Measurements from ENCODE around the gene C3. TPM values are rescaled to one million over a fixed set of nuclear protein-coding genes. Genes with fewer than 3 reads are reported as not detected.
A peak's percentile ranks its signal among the peaks of the same experiment; 100 is the strongest.

Gene C3
- total and polyA plus RNA-seq, 2 of the 13 experiments (the other 11 are each of a cell fraction or from before 2014, with no cell fraction given), result 1,455 to 6,272 TPM

DNA sequence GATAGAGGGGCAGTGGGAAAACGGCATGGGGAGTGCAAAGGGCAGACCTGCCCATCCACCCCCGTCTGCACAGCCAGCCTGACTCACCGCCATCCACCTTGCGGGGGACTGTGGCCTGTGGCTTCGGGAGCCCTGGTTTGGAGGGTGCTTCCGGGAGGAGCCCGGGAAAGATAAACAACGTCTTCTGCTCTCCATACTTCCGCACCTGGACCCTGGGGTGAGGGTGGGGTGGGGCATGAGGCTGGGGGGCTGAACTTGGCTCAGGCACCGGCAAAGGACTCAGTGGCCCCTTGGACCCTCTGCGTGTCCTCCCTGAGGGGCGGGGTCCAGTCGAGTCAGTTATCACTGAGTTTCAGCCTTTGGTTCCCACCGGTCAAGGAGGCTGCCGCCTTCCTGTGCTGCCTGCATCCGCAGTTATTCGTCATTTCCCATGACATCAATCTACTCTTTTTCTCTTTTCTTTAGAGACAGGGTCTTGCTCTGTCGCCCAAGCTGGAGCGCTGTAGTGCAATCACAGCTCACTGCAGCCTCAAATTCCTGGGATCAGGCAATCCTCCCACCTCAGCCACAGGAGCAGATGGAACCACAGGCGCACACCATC lies 13.7 kb upstream of the C3 start (continued):
- TF ChIP-seq SATB2 (CRISPR knock-in tag; IDR thresholded peaks at IDR 0.05), result no peak
- no peak for TF ChIP-seq ZBTB42 (CRISPR knock-in tag; IDR thresholded peaks at IDR 0.05)
- TF ChIP-seq, protein P1, sequence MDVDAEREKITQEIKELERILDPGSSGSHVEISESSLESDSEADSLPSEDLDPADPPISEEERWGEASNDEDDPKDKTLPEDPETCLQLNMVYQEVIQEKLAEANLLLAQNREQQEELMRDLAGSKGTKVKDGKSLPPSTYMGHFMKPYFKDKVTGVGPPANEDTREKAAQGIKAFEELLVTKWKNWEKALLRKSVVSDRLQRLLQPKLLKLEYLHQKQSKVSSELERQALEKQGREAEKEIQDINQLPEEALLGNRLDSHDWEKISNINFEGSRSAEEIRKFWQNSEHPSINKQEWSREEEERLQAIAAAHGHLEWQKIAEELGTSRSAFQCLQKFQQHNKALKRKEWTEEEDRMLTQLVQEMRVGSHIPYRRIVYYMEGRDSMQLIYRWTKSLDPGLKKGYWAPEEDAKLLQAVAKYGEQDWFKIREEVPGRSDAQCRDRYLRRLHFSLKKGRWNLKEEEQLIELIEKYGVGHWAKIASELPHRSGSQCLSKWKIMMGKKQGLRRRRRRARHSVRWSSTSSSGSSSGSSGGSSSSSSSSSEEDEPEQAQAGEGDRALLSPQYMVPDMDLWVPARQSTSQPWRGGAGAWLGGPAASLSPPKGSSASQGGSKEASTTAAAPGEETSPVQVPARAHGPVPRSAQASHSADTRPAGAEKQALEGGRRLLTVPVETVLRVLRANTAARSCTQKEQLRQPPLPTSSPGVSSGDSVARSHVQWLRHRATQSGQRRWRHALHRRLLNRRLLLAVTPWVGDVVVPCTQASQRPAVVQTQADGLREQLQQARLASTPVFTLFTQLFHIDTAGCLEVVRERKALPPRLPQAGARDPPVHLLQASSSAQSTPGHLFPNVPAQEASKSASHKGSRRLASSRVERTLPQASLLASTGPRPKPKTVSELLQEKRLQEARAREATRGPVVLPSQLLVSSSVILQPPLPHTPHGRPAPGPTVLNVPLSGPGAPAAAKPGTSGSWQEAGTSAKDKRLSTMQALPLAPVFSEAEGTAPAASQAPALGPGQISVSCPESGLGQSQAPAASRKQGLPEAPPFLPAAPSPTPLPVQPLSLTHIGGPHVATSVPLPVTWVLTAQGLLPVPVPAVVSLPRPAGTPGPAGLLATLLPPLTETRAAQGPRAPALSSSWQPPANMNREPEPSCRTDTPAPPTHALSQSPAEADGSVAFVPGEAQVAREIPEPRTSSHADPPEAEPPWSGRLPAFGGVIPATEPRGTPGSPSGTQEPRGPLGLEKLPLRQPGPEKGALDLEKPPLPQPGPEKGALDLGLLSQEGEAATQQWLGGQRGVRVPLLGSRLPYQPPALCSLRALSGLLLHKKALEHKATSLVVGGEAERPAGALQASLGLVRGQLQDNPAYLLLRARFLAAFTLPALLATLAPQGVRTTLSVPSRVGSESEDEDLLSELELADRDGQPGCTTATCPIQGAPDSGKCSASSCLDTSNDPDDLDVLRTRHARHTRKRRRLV (CRISPR knock-in tag; IDR thresholded peaks at IDR 0.05), result no peak
- TF ChIP-seq TAF15 (IDR thresholded peaks at IDR 0.05; ENCODE audit: low read depth, low read length, poor library complexity, severe bottlenecking), result no peak
- no peak for TF ChIP-seq RXRA (CRISPR knock-in tag; IDR thresholded peaks at IDR 0.05)
- TF ChIP-seq, protein P2, sequence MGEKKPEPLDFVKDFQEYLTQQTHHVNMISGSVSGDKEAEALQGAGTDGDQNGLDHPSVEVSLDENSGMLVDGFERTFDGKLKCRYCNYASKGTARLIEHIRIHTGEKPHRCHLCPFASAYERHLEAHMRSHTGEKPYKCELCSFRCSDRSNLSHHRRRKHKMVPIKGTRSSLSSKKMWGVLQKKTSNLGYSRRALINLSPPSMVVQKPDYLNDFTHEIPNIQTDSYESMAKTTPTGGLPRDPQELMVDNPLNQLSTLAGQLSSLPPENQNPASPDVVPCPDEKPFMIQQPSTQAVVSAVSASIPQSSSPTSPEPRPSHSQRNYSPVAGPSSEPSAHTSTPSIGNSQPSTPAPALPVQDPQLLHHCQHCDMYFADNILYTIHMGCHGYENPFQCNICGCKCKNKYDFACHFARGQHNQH (CRISPR knock-in tag; IDR thresholded peaks at IDR 0.05), result no peak; the same call in 1 of the 2 replicates
- TF ChIP-seq GLI4 (CRISPR knock-in tag; IDR thresholded peaks at IDR 0.05; ENCODE audit: borderline replicate concordance), result no peak
- TF ChIP-seq ZNF274 (CRISPR knock-in tag; IDR thresholded peaks at IDR 0.05), result no peak
- peak; percentile 49; the same call in 1 of the 2 replicates for TF ChIP-seq IRF2 (CRISPR knock-in tag; IDR thresholded peaks at IDR 0.05)
- TF ChIP-seq ZNF333 (CRISPR knock-in tag; IDR thresholded peaks at IDR 0.05; ENCODE audit: borderline replicate concordance), result no peak
- no peak for TF ChIP-seq ZMYM4 (CRISPR knock-in tag; IDR thresholded peaks at IDR 0.05)
- TF ChIP-seq ZFYVE20 (CRISPR knock-in tag; IDR thresholded peaks at IDR 0.05; ENCODE audit: borderline replicate concordance, low read depth), result no peak
- TF ChIP-seq HNRNPUL1 (IDR thresholded peaks at IDR 0.05; ENCODE audit: low read depth, low read length), result no peak
- no peak for TF ChIP-seq SRSF9 (IDR thresholded peaks at IDR 0.05; ENCODE audit: borderline replicate concordance, insufficient read depth, low read depth, low read length, poor library complexity, severe bottlenecking)
- no peak for TF ChIP-seq NRL (CRISPR knock-in tag; IDR thresholded peaks at IDR 0.05; ENCODE audit: borderline replicate concordance)
- TF ChIP-seq ZNF850 (CRISPR knock-in tag; conservative IDR thresholded peaks at IDR 0.05), result no peak
- no peak for TF ChIP-seq SMAD3 (CRISPR knock-in tag; IDR thresholded peaks at IDR 0.05)
- no peak for TF ChIP-seq NFRKB (IDR thresholded peaks at IDR 0.05)
- TF ChIP-seq, protein P3, sequence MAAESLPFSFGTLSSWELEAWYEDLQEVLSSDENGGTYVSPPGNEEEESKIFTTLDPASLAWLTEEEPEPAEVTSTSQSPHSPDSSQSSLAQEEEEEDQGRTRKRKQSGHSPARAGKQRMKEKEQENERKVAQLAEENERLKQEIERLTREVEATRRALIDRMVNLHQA (CRISPR knock-in tag; IDR thresholded peaks at IDR 0.05), result no peak
- no peak for TF ChIP-seq NCOA5 (CRISPR knock-in tag; IDR thresholded peaks at IDR 0.05)
